Measurements from ENCODE around the gene GPR108.

The GPR108 gene

DNA sequence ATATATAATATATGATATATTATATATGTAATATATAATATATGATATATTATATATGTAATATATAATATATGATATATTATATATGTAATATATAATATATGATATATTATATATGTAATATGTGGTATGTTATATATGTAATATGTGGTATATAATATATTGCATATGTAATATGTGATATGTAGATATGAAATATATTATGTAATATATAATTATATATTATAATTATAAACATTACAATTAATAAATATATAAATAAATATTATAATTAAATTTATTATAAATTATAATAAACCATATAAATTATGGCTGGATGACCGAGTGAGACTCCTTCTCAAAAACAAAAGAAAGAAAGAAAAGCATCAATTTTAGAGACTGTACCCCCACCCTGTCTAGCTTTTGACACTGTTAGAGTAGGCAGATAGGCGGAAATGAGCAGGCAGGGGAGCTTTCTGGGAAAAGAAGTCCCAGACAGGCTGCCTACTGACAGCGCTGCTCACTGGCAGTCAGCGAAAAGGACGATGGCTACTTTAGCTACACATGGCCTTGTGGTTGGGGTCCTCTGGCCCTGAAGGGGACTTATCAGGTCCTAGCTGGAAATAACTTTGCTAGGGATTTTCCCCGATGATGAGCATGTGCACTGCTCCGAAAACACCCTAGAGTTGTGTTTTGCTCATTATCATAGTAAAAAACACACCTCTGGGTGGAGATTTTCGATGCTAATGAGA, 36.6 kb downstream of the GPR108 start:
- no peak for DNase-seq

DNA sequence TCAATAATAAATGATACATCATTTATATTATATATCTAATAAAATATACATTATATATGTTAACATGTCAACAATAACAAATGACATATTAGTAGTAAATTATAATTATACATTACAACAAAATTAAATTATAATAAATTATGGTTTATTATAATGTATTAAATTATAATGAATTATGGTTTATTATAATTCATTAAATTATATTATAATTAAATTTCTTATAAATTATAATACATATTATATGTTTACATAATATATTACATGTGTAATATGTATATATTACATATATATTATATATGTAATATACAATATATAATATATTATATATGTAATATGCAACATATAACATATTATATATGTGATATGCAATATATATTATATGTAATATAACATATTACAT, 37.4 kb downstream of the GPR108 start:
- DNase-seq: no peak

DNA sequence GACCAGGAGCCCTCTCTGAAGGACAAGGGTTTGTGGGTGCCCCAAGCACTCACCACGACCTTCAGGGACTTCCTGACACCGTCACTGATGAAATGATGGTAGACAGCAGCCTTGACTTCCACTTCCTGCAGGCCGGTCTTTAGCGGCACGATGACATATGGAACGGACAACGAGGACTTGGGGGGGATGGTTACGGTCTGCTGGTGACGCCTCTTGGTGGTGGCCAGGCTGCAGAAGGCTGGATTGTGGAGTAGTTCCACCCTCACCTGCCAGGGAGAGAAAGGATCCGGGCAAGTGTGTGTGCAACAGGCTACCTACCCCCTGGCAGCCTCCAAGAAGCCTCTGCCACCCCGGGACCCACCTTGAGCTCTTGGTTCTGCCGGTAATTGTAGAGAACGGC, 40.1 kb downstream of the GPR108 start:
- DNase-seq: no peak

DNA sequence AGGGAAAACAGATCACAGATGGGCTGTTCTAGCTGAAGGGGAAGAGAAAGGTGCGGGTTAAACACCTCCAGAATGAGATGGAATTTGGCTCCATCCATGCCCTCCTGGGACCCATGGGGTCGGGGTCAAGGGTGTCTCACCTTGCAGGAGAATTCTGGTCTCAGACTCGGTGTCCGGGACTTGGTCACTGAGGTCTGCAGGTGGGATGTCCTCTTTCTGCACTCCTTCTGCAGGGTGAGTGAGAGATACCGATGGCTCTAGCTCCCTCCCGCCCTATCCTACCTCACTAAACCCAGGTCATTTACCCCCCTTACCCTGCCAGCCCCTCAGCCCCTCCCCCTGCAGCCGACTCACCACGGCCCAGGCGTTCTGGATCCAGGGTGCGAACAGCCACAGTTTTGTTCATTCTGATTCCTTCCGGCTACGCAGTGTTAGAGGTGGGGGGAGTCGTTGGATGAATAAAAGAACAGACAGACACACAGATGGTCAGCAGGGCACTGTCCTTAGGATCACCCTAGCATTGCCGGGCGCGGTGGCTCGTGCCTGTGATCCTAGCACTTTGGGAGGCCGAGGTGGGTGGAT, 41.0 kb downstream of the GPR108 start:
- DNase-seq: no peak

DNA sequence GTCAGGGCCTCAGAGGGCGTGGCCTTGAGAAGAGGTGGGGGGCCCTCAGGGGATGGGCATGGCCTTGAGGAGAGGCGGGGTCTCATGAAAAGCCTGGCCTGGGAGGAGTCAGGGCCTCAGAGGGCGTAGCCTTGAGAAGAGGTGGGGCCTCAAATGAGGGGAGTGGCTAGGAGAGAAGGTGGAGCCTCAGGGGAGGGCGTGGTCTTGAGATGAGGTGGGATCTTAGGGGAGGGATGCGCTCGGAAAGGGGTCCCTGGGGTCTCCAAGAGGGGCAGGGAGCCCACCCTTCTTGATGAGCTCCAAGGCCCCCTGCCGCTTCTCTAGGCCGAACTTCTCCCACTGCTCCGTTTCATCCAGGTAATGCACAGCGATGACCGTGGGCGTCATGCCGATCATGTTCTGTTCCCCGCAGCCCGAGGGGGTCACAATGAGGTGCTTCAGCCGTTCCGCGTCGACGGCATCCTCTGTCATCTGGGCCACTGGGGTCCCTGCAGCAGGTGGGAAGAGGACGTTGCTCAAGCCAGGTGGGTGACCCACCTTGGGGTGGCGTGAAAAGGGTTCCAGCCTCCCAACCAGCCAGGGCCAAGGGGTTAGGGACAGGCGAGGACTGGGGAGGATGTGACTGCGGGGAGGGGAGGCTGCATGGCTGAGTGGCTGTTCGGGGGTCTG, 43.1 kb downstream of the GPR108 start:
- no peak for DNase-seq

DNA sequence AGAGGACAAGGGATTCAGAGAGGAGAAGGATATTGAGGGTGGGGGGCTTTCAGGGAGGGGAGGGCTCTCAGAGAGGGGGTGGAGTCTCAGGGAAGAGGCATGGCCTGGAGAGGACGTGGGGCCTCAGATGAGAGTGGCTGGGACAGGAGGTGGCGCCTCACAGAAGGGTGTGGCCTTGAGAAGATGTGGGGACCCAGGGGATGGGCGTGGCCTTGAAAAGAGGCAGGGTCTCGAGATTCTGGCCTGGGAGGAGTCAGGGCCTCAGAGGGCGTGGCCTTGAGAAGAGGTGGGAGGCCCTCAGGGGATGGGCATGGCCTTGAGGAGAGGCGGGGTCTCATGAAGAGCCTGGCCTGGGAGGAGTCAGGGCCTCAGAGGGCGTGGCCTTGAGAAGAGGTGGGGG, 43.7 kb downstream of the GPR108 start:
- no peak for DNase-seq

DNA sequence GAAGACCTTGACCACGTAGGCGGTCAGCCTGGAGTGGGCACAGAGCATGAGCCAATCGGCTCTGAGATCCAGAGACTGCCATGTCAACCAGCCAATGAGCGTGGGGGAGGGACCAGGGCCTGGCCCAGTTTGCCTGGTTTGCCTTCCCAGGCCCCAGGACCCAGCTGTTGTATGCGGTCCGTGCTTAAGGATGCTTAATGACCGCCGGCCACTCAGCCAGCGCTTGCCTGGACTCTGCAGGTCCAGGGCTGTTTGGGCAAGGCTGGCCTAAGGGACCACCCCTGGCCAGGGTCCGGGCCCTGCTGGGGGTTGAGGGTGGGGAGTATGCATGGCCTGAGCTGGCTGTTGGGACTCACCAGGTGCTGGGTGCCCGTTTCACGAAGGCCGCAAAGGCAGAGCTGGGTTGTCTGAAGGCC, 44.3 kb downstream of the GPR108 start:
- DNase-seq: no peak

DNA sequence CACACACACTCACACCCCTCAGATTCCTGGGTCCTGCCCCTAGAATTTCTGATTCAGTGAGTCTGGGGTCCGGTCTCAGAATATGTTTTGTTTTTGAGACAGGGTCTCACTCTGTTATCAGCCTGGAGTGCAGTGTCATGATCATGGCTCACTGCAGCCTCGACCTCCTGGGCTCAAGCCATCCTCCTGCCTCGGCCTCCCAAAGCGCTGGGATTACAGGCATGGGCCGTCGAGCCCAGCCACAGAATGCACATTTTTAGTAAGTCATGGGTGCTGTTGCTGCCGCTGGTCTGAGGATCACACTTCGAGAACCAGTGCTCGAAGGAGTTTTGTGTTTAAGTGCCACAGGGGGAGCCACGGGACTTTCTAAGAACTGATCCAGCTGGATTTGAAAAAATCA, 45.4 kb downstream of the GPR108 start:
- no peak for DNase-seq

DNA sequence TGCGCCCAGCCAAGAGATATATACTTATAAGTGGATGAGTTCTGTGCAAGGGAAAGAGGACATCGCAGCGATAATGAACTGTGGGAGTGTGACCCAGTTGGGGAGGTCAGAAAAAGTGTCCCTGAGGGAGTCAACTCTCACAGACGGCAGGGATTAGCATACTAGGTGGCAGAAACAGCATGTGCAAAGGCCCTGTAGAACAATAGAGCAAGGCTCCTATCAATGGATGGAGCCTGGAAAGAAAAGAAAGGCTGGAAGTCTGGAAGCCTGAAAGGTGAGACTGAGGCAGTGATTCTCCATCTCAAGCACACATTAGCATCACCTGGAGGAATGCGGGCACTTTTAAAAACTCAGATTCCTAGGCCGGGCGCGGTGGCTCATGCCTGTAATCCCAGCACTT, 46.0 kb downstream of the GPR108 start:
- DNase-seq: no peak

DNA sequence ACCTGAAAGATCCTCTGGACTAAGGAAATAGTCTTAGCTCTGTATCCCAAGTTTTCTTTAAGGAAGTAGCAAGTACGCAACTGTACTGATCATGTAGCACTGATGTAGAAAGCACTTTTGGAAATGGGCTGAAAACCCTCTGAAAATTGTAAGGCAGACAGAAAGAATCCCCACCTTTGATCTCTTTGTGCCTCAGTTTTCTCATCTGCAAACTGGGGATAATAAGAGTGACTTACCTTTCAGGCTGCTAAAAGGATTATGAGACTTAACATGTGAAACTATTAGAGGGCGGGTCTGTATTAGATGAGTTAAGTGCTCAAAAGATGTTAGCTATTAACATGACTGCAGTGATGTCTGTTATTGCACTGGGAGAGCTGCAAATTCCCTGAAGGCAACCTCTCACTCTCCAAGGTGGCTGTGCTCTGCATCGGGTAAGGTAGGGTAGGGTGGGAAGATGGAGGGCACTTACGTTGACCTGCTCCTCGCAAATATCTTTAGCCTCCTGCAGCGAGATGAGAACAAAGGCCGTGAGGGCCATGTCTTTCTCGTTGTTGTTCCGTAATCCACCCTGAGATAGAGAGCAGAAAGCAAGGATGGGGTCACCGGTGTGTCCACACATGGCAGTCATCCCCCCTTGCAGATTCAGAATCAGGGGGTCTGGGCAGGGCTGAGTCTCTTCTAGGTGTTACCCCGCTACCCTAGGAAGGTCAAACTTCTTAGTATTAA, 47.1 kb downstream of the GPR108 start:
- no peak for DNase-seq

DNA sequence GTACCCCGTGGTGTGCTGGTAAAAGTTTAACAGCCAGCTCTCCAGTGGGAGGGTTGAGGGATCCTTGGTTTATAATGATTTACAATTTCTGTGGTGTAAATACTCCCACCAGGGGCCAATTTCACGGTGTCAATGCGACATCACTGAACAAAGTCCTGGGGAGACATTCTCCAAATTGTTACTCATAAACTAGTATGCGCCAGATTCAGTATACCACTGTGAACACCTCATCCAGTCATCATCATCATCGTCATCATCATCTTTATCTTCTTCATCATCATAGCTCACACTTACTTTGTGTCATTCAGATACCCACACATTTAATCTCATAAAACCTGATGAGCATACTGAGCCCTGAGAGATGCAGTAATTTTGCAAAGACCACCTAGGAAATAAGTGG, 50.3 kb downstream of the GPR108 start:
- DNase-seq: no peak

DNA sequence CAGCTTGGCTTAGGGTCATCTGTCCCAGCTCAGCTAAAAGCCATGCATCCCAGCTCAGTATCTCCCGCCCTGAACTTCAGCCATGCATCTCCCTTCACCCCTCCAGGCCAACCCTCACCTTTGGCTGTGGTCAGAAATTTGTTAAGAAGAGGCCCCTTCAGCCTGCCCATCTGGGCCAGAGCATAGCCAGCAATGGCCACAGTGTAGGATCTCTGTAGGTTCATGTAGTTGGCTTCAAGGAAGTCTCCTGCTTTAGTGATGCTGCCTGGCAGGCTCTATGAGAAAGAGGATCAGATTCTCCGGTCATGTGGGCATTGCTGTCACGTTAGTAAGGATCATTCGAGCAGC, 50.8 kb downstream of the GPR108 start:
- DNase-seq: no peak

DNA sequence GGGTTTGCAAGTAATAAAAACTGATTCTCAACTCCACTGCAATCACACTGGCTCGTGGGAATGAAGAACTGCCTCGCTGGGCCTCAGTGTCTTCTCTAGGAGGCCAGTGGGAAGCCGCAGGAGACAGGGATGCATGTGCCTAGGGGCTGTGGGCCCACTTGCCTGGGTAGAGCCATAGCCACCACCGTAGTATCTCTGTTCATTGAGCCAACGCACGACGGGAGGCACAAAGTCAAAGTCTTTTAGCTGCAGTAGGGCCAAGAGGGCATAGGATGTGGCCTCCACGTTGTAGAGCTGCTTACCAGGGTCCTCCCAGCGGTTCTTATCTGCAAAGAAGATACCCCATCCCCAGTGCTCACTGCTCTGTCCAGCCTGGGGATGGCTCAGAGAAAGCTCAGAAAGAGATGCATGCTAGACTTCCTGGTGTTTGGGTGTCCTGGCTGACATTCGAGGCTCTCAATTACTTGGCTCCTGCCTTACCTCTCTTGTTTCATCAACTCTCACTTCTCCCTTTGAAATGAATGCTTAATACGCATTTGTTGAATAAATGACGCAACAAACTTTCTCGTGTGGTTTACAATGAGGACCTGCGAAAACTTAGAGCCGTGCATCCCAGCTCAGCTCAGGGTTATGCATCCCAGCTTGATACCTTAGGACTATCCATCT, 51.3 kb downstream of the GPR108 start:
- DNase-seq: no peak

DNA sequence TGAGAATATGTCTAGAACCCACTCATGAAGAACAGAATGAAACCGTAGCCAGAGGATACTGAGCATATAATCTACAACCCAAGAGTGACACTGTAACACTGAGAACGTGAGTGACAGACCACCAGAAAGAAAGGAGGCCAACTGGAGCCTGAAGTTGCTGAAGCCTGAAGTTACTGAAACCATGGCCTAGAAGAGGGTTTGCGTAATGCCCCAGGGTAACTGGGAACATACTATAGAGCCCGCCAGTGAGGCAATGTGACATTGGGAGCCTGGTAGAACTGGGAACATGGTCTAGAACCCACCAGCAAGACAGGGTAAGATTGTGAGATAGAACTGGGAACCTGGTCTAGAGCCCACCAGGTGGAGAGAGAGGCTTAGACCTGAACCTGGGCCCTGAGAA, 51.9 kb downstream of the GPR108 start:
- DNase-seq: no peak

DNA sequence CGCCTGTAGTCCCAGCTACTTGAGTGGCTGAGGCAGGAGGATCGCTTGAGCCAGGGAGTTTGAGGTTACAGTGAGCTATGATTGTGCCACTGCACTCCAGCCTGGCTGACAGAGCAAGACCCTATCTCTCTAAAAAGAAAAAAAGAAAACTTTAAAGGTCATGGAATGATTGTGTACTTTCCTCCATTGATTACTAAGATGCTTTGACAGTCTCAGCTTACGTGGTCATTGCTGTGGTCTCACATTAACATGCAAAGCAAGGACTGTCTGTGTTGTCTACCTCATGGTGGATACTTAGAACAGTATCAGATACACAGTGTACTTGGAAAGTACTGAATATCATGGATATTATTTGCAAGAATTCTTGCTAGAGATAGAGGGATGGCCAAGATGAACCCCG, 53.4 kb downstream of the GPR108 start:
- DNase-seq: no peak

DNA sequence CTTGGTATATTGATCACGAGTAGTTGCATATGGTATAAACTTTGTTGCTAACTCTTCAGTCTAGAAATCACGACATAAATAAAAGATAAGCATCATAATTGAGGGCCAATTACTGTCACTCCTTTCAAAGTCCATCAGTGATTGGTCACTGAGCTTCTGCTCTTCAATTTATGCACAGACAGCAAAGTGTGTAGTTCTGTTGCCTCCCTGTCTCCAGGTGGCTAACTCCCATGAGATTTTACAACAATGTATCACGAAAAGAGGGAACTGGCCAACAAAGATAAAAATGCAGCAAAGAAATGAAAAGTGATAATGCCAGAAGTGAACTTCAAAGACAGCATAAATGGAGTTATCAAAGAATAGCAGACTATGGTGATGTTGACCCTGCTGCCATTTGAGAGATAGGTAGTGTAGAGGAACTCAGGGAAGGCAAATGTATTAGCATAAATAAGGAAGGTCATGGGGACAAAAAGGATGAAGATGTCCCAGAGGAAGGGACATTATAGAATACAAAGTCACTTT, 54.7 kb downstream of the GPR108 start:
- no peak for DNase-seq

DNA sequence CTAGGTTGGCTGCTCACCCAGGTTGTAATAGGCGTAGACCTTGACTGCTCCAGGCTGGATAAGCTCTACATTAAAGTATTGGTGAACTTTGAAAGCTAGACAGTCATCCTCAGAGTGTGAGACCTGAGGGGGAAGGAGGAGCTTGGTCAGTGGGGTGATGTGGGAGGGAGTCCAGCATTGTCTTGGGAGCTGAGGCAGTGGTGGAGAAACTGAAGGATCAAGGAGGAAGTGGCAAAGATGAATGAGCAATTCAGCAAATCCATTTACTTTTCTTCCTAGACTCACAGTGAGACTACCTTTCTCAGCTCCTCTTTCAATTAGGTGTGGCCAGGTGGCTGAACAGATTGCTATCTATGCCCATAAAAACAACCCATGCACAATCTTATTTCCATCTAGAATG, 57.2 kb downstream of the GPR108 start:
- DNase-seq: no peak

Measured in NCI-H2029 treated with DMSO at 0.1 percent for 48 hours (cell line).